Activated T-cell treated with anti-CD3 and anti-CD28 coated beads for 4 hours (primary cell): ENCODE data around the gene TTC16.
"Not testable (repeated sequence)": the region's sequence is repeated elsewhere in the genome, so short reads cannot be mapped to it uniquely, and the experiment has no call there.

ENCODE experiments used
- DNase-seq: peaks from one replicate; pipeline ENCODE4 v3.0.0-alpha.2; 2020

Gene TTC16

DNA sequence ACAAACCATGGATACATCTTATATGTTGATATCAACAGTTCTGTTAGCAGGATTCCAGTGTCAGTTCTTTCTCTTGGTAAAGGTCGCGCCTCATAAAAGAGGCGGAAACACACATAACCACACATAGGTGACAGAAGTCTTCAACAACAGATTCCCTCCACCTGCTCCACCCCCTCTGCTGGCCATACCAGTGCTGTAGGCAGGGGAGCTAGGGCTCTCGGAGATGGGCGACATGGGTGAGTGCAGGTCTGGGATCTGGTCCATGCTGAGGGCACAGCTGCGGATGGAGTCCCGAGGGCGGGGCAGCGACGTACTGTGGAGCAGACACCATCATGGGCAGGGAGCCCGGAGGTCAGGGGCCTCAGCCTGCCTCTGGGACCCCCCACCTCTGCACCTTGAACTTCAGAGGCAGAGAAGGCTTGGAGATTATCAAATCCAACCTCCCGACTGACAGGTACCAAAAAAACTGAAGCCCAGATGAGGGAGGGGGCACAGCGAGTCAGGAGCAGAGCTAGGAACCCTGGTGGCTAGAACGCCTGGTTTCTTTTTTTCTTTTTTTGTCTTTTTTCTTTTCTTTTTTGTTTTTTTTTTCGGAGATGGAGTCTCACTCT is 31.2 kb downstream of the TTC16 start:
- DNase-seq, result no peak

DNA sequence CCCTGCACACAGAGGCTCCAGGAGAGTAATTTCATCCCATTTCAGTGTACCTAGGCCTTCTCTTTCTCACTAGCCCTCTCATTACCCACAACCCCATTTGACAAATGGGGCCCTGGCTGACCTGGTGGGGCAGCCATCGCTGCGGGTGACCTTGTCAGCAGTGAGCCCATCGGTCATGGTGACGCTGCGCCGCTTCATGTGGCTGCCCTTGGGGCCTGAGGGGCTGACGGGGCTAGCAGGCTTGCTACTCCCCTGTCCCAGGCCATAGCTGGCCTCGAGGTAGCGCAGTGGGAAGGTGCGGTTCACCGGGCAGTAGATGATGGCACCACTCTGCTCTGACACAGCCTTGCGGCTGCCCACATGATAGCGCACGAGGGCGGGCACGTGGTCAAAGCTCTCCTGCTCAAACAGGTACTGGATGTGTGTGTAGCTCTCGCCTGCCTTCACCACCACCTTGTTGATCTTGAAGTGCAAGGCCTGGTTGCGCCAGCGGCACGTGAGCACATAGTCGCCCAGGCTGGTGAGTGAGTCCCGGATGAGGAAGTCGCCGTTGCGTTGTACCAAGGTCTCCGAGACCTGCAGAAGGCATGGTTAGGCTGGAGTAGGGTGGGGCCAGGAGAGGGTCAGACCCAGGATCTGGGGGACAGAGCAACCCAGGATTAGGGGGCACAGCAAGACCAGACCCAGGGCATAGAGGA is 33.4 kb downstream of the TTC16 start:
- no peak for DNase-seq

DNA sequence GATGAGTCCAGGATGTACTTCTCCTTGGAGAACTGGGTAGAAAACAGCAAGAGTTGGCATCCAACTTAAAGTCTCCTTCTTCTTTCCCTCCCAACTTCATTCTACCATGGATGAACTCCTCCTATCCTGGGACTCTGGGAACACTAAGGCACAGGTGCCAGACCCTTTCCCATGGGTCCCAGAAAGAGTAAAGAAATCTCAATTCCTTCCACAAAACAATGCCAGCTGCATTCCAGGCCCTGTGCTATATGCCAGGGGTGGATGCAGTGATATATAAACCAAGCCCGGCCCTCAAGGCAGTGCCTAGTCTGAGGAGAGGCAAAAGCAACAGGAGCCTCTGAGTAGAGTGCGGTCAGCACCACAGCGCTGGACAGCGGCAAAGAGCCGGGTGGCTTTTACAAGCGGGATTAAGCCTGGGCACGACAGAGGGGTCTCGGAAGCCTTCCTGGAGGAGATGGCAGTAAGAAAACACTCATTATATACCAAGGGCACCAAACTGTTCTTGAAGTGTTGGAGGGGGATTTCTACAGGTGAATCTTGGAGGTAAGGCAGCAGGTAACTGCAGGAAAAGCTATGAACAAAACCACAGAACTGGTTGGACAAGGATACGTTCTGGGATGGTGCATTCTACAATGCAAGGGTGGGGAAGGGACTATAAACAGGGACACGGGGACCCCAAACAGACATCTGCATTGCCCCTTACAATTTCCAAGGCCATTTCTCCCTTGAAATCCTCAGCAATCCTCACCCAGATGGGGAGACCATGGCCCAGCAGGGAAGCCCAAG is 35.6 kb downstream of the TTC16 start:
- DNase-seq, result no peak

- no peak for DNase-seq
These were observed 37.3 kb downstream of the TTC16 start for GRCh38 chr9:127753148-127753547.

DNA sequence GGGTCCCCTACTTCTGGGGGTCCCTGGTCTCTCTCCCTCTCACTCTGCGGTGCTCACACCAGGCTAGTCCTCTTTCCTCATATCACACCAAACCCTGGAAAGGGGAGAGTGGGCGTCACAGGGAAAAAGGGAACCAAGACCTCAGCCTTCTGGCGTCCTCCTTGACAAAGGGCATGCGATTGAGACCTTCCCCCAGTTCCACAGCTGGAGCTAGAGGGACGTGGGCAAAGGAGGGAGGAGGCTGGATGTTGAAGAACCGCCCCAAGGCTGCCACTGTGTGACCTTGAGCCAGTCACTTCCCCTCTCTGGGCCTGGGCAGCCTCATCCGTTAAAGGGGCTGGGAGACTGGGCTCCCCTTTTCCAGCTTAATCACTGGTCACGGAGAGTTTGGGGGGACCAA is 37.7 kb downstream of the TTC16 start:
- no peak for DNase-seq

DNA sequence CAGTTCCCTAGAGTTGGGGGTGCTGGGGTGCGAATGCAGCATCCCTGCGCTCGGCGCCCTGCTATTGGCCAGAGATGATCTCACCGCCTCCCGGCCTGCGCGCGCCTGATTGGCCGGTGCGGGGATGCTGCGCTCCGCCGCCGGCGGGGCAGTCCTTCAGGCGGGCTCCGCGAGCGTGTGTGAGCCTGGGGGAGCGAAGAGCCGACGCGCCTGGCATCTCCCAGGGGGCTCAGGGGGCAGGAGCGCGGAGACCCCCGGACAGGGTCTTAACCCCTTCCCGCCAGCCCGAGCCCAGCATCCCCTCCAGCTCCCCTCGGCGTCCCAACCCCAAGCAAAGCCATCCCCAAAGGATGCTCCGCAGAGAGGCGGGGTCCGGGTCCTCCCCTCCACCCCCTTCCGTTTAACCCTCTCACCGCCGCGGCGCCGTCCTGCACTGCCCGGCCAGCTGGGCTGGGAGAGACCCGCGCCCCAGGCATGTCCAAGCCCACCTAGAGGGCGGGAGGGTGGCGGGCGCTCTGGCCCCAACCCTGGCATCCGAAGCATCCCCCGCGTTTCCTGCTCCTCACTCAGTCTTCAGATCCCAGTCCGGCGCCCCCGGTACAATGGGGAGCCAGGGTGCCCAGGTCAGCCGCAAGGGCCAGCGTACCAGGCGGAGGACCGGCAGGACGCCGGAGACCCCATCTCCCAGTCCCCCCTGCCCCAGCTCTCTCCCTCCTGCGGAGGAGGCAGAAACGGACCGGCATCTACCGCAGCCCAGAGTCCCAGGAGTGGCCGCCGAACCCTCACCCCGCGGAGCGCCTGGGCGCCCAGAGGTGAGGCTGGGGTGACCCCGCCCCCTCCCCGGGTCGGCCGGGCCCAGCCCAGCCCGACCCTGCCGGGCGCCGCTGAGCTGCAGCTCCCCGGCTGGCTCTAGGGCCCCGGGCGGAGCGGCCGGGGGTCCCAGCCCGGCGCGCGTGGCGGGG is 38.5 kb downstream of the TTC16 start:
- no peak for DNase-seq

- no peak for DNase-seq
These were observed 39.5 kb downstream of the TTC16 start for GRCh38 chr9:127755061-127756060.

DNA sequence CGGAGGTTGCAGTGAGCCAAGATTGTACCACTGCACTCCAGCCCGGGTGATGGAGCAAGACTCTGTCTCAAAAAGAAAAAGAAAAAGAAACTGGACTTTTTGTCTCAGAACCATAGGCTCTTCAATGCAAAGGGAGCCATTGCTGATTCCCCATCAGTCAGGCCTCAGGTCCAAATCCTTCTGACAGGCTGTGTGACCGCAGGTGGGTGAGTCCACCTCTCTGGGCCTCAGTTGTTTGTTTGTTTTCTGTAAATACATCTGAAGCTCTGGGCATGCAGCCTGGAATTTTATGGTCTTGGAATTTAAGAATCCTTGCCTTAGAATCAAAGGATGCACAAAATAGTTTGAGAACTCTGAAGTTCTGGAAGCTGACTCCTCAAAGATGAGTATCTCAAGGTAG is 40.4 kb downstream of the TTC16 start:
- DNase-seq, result no peak

- DNase-seq, result not testable (repeated sequence)
These were observed 40.9 kb downstream of the TTC16 start for GRCh38 chr9:127756776-127757175.

- no peak for DNase-seq
These were observed 43.0 kb downstream of the TTC16 start for GRCh38 chr9:127758843-127759242.

GRCh38 chr9:127761061-127761460 is 45.2 kb downstream of the TTC16 start:
- DNase-seq, result no peak

GRCh38 chr9:127761491-127761956 is 45.6 kb downstream of the TTC16 start:
- no peak for DNase-seq

DNA sequence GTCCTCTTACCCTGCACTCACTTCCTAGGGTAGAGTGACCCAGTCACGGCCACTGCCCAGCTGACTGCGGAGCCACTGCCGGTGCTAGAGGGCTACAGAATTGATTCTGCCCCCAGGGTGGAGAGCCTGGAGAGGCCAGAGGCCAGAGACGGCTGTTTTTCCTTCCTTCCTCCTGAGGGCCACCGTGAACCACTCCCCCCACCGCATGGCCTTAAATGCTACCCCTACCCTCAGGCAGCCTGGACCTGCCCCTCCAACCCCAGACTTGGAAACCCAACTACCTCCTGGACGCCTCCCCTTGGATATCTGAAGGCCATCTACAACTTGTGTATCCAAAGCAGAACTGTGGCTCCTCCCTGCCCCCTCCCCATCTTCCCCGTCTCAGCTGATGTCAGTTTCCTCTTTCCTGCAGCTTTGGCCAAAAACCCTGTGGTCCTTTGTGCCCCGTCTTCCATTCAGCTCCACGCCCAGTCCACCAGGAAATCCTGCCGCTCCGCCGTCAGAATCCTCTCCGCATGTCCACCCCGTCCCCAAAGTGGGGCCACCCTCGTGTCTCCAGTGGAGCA is 46.3 kb downstream of the TTC16 start:
- no peak for DNase-seq

DNA sequence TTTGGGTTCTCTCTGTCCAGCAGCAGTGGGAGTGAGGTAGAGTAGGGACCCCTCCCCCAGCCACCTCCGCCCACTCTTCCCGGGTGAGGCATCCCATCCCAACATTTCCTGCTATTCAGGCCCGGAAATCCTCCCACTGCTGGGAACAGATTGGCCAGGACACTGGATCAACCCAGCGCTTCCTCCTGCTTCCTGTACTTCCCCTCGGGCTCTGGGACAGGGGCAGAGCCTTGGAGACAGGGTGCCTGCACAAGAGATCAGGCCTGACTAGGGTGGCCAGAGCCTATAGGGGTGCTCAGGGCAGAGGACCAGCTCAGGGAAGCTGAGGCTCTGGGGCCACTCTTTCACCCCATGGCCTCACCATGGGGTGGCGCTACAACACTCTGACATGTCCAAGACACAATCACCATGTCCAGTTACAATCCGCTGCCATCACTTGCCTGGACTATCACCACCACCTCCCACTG is 48.1 kb downstream of the TTC16 start:
- no peak for DNase-seq

GRCh38 chr9:127765418-127765817 is 49.5 kb downstream of the TTC16 start:
- no peak for DNase-seq

DNA sequence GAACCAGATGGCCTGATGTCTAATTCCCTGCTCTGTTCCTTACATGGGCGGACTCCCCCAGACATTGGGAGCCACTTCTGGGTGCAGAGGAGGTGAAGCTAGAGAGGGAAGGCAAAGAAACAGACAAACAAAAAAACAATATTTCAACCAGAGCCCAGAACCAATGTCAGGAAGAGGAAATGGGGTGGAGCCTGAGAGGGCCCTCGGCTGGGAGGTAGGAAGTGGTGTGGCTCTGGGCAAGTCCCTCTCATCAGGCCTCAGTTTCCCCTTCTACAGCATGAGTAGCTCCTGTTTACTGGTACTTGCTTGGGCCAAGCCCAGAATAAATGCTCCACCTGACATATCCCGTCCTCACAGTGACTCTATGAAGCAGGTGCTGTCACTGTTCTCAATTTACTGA is 51.5 kb downstream of the TTC16 start:
- no peak for DNase-seq

DNA sequence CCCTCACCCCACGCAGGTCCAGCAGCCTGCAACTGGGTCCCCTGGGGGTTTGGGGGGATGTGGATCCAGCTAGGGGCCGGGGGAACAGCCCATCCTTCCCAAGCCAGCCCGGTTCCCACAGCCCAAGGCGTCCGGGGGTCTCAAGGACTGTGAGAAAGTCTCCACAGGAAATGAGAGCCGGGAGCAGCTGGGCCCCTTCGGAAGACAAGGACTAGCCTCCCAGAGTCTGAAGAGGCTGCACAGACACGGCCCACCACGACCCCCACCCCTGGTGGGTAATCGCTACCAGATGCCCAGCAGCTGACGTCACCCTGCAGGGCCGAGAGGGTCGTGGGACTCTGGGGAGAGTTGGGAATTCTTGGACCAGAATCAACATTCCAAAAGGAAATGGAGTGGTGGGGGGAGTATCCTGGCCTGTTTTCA is 52.0 kb downstream of the TTC16 start:
- no peak for DNase-seq

GRCh38 chr9:127768698-127769097 is 52.8 kb downstream of the TTC16 start:
- DNase-seq, result no peak

- no peak for DNase-seq
These were observed 53.2 kb downstream of the TTC16 start for GRCh38 chr9:127769101-127769500.

GRCh38 chr9:127769929-127770582 is 54.2 kb downstream of the TTC16 start:
- no peak for DNase-seq

GRCh38 chr9:127770583-127770904 is 54.7 kb downstream of the TTC16 start:
- no peak for DNase-seq
